ENCODE results near the gene CHST11. TPM values are rescaled to one million over a fixed set of nuclear protein-coding genes. Genes with fewer than 3 reads are reported as not detected.

The CHST11 gene
- total and polyA plus RNA-seq, 4 donors = 0.57 to 11.1 (median 3.7) TPM

GRCh38 chr12:104681012-104681690, 224.4 kb downstream of the CHST11 start:
- H3K27ac ChIP-seq (ENCODE audit: low read depth in 1 of 2, low read length in 2 of 2) = no peak overlapping the region
- TF ChIP-seq FOXA1 (IDR thresholded peaks at IDR 0.05) = no peak
- DNase-seq (ENCODE audit: low spot score) = no peak
- WGBS = 68% methylated on average over 3 of the region's 3 CpGs
- no peaks in the 10 kb centered on the region for H3K27me3 ChIP-seq (ENCODE audit: control insufficient read depth in 4 of 4, insufficient read depth in 4 of 4, low read length in 3 of 4)
- H3K4me1 ChIP-seq (ENCODE audit: control insufficient read depth in 4 of 4, insufficient read depth in 4 of 4, low read length in 3 of 4) = no peaks in the 10 kb centered on the region
- H3K9me3 ChIP-seq (ENCODE audit: control insufficient read depth in 4 of 4, low read length in 3 of 4) = no peaks in the 10 kb centered on the region
- H3K4me3 ChIP-seq (ENCODE audit: low read depth in 1 of 3, low read length in 3 of 3) = no peak overlapping the region
- H3K9ac ChIP-seq (ENCODE audit: low read depth in 1 of 2, low read length in 2 of 2) = no peak overlapping the region
- no peaks in the 10 kb centered on the region for H3K36me3 ChIP-seq (ENCODE audit: control insufficient read depth in 4 of 4, insufficient read depth in 3 of 4, low read depth in 1 of 4, low read length in 3 of 4)

- no peak overlapping the region for H3K9ac ChIP-seq (ENCODE audit: low read depth in 1 of 2, low read length in 2 of 2)
- peak overlapping the region in 1 of 2 donors; percentile 33 for H3K27ac ChIP-seq (ENCODE audit: low read depth in 1 of 2, low read length in 2 of 2)
- no peak for DNase-seq (ENCODE audit: low spot score)
- no peaks in the 10 kb centered on the region for H3K4me1 ChIP-seq (ENCODE audit: control insufficient read depth in 4 of 4, insufficient read depth in 4 of 4, low read length in 3 of 4)
- H3K36me3 ChIP-seq (ENCODE audit: control insufficient read depth in 4 of 4, insufficient read depth in 3 of 4, low read depth in 1 of 4, low read length in 3 of 4) = no peaks in the 10 kb centered on the region
- H3K9me3 ChIP-seq (ENCODE audit: control insufficient read depth in 4 of 4, low read length in 3 of 4) = no peaks in the 10 kb centered on the region
- H3K27me3 ChIP-seq (ENCODE audit: control insufficient read depth in 4 of 4, insufficient read depth in 4 of 4, low read length in 3 of 4) = no peaks in the 10 kb centered on the region
- TF ChIP-seq RXRA (IDR thresholded peaks at IDR 0.05) (no peak), YY1 (IDR thresholded peaks at IDR 0.05) (no peak), SP1 (IDR thresholded peaks at IDR 0.05) (no peak), FOXA2 (IDR thresholded peaks at IDR 0.05) (no peak), TAF1 (conservative IDR thresholded peaks at IDR 0.05) (no peak), CTCF (IDR thresholded peaks at IDR 0.05; ENCODE audit: low read depth, low read length, missing input control) (no peak), ZBTB33 (IDR thresholded peaks at IDR 0.05) (no peak), EGR1 (IDR thresholded peaks at IDR 0.05; ENCODE audit: low read depth in 2 of 2) (no peak), GABPA (IDR thresholded peaks at IDR 0.05 in 1 of 2, conservative IDR thresholded peaks at IDR 0.05 in 1 of 2) (no peak), ATF3 (IDR thresholded peaks at IDR 0.05) (no peak), MAX (IDR thresholded peaks at IDR 0.05) (no peak), REST (IDR thresholded peaks at IDR 0.05) (no peak), NR2F2 (IDR thresholded peaks at IDR 0.05) (no peak), RAD21 (IDR thresholded peaks at IDR 0.05) (no peak)
- 79% methylated on average over 7 of the region's 7 CpGs for WGBS
- no peak overlapping the region for H3K4me3 ChIP-seq (ENCODE audit: low read depth in 1 of 3, low read length in 3 of 3)
Measured at GRCh38 chr12:104682790-104683279, 226.1 kb downstream of the CHST11 start.

Data from liver (tissue), 9 donors.